AG20443 (cell line): ENCODE data around the gene RFX1.
"Not testable (repeated sequence)": the region's sequence is repeated elsewhere in the genome, so short reads cannot be mapped to it uniquely, and the experiment has no call there.

Source experiments
- DNase-seq: peaks from one replicate; pipeline ENCODE4 v3.0.0; 2012; ENCODE audit warnings: low spot score, mixed read lengths

Gene RFX1

DNA sequence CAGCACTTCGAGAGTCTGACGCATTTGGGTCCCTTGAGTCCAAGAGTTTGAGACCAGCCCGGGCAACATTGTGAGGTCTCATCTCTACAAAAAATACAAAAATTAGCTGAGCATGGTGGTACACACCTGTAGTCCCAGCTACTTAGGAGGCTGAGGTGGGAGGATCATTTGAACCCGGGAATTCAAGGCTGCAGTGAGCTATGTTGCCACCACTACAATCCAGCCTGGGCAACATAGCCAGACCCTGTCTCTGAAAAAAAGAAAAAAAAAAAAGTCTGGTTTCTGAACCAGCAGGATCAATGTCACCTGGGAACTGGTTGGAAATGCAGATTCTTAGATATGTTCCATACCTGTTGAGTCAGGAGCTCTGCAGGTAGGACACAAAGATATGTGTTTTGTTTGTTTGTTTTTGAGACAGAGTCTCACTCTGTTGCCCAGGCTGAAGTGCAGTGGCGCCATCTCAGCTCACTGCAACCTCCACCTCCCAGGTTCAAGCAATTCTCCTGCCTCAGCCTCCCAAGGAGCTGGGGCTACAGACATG, 20.6 kb upstream of the RFX1 start:
- not testable (repeated sequence) for DNase-seq

DNA sequence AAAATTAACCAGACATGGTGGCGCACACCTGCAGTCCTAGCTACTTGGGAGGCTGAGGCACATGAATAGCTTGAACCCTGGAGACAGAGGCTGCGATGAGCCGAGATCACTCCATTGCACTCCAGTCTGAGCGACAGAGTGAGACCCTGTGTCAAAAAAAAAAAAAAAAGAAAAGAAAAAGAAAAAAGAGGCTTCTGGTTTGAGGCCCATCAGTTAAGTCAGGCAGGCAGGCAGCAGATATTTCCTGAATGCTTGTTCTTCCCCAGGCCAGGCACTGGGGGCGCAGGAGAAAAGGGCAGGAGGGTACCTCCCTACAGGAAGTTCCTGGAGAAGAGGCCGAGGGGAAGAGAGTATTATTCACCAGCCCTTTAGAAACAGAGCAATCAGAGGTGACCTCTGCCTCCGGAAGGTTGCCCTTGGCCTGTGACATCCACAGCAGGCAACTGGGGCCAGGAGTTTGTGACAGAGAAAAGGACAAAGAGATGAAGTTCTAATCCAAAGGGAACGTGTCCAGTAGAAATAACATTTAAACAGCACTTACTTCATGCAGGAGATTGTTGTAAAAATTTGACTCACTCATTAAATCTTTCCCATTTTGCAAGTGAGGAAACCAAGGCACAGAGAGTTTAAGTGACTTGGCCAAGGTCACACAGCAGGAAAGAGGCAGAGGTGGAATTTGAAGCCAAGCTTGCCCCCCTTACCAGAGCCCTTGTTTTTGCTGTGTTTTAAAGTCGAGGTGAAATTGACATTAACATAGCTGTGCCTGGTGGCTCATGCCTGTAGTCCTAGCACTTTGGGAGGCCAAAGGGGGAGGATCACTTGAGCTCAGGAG, 17.5 kb upstream of the RFX1 start:
- peak; percentile 70 for DNase-seq

DNA sequence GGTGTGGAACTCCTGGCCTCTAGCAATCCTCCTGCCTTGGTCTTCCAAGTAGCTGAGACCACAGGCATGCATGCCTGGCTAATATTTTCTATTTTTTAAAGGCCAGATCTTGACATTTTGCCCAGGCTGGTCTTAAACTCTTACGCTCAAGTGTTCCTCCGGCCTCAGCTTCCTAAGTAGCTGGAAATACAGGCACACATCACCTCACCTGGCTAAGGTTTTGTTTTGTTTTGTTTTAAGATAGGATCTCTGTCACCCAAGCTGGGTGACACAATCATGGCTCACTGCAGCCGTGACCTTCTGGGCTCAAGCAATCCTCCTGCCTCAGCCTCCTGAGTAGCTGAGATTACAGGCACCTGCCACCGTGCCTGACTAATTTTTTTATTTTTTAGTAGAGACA, 16.3 kb upstream of the RFX1 start:
- DNase-seq: no peak

DNA sequence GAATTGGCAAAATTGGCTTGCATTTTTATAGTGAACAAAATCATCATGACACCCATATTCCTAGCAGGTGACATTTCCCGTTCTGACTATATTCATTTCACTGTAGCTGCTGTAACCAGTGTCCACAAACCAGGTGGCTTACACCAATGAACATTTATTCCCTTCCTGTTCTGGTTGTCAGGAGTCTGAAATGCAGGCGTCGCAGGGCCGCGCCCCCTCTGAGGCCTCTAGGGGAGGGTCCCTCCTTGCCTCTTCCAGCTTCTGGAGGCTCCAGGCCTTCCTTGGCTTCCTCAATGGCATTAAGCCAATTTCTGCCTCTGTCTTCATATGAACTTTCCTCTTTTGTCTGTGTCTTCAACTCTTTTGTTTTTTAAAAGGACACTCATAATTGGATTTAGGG, 15.4 kb upstream of the RFX1 start:
- no peak for DNase-seq

DNA sequence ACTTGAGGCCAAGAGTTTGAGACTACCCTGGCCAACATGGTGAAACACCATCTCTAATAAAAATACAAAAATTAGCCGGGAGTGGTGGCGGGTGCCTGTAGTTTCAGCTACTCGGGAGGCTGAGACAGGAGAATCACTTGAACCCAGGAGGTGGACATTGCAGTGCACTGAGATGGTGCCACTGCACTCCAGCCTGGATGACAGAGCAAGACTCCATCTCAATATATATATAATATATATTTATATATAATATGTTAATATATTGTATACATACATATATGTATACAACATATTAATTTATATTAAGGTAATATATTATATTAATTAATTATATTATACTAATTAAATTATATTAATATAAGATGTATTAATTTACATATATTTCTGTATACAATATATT, 13.6 kb upstream of the RFX1 start:
- not testable (repeated sequence) for DNase-seq

DNA sequence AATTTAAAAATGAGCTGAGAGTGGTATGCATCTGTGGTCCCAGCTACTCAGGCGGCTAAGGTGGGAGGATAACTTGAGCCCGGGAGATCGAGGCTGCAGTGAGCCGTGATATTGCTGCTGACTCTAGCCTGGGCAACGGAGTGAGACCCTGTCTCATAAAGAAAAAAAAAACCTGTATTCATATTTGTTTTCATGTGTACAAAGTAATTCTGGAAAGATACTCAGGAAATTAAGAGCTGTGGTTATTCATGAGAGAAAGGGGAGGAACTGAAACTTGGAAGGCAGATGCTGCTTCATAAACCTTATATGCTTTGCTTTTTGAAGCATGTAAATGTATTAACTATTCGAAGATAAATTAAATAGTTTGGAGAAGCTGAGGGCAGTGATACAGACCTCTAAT, 13.0 kb upstream of the RFX1 start:
- no peak for DNase-seq

DNA sequence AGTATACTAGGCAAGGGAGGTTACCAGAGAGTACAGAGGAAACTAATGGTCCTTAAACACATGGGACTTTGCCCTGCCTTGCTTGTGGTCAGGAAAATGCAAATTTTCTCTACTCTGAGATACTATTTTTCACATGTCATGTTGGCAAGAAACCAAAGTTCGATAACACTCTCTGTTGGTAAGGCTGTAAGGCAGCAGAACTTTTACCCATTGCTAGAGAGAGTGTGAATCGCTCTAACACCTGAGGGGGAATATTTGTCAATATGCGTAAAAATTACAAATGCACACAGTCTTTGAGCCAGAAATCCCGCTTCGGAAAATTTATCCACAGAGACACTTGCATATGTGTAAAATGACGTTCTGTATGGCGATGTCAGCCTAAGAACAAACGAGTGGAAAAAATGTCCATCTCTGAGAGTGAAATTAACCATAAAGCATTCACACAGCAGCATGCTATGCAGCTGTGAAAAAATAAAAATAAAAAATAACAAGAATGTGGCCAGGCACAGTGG, 9.5 kb upstream of the RFX1 start:
- no peak for DNase-seq

DNA sequence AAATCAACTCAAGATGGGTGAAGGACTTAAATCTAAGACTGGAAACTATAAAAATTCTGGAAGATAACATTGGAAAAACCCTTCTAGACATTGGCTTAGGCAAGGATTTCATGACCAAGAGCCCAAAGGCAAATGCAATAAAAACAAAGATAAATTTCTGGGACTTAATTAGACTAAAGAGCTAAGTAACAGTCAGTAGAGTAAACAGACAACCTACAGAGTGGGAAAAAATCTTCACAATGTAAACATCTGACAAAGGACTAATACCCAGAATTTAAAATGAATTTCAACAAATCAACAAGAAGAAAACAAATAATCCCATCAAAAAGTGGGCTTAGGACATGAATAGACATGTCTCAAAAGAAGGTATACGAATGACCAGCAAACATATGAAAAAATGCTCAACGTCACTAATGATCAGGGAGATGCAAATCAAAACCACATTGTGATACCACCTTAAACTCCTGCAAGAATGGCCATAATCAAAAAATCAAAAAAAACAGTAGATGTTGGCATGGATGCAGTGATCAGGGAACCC, 6.3 kb upstream of the RFX1 start:
- DNase-seq: no peak

DNA sequence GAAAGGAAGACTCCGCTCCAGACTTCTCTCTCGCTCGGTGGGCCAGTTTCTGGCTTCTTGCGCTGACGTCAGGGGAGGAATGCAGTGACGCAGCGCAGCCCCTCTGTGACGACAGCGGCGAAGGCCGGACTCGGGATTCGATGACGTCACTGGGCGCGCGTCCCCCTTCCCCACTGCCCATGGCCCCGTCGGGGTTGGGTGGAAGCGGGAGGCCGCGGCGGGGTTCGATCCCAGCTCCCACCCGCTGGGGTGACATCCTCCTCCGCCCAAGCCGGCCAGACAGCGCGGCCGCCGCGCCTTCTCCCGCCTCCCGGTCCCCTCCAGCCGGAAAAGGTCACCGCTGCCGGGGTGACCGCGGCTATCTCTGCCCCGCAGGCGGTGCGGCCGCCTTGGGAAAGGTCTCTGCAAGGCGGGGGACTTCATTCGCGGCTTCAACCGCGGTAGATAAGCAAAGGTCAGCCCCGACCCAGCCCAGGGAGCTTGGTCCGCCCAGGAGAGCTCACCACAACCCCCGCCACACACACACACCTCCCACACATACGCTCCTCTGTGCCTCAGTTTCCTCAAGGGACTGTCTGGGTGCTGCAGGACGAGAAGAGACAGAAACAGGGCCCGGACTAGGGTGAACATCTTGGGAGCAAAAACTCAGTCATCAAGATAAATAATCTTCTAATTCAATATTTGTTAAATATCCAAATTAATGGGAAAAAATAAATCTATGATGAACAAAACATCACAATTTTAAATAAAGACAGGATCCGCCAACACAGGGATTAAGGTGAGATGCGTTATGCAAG, 844 bp upstream of the RFX1 start:
- peak; percentile 83 for DNase-seq

DNA sequence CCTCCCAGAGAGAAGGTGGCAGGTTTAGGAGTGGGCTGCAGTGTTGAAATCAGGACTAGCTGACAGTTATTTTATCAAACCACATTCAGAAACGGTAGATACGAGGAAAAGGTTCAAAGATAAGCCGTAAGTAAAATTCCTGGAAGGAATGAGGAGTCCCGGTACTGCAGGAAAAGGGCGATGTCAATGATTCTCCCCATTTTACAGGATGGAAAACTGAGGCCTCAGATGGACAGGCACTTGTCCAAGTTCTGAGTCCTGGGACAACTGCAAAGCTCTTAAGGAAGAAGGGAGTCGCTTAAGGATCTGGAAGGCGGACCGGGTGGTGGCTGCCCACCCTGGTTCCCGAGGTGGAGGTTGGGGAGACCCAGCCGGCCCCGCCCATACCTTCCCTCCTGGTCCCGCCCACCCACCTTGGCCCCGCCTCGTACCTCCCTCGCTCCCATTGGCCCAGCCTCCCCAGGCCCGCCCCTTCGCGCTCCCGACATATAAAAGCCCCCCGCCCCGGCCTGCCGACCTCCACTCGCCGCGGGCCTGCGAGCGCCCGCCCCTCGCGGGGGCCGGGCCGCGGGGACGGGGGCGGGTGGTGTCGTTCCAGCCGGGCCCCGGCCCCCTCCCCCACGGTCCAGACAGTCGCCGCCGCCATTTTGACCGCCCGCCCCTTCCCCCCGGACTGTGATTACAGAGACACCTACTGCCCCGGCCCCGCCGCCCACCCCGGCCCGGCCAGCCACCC, 603 bp downstream of the RFX1 start:
- peak; percentile 89 for DNase-seq

DNA sequence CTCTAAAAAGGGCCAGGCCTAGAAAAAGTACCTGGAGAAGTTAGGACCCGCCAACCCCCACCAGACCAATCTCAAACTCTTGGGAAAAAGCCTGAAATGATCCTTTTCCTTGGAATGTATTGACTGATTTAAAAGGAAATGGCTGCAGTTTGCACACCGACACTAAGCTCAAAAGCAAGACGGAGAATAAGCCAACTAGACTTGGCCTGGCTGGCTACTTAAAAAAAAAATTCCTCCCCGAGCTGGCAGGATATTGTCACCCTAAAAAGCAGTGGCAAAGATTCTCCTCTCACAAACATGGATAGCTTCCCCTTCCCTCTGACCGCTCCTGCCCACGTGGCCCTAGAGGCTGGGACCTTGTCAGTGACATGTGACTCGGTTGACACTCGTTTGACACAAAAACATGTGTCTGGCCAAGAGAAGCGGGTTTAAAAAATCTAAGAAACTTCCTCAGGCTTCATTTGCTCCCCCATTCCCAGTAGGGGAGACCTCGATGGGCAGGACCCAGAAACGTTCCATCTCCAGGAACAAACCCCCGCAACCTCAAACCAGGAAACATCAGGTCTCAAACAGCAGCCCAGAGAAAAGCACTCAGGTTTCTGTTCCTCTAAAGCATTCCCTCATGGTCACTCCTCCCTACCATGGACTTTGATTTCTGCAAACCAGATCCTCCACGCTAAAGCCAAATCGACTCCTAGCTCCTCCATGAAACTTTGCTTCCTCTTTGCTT, 1.3 kb downstream of the RFX1 start:
- DNase-seq: peak; percentile 34

DNA sequence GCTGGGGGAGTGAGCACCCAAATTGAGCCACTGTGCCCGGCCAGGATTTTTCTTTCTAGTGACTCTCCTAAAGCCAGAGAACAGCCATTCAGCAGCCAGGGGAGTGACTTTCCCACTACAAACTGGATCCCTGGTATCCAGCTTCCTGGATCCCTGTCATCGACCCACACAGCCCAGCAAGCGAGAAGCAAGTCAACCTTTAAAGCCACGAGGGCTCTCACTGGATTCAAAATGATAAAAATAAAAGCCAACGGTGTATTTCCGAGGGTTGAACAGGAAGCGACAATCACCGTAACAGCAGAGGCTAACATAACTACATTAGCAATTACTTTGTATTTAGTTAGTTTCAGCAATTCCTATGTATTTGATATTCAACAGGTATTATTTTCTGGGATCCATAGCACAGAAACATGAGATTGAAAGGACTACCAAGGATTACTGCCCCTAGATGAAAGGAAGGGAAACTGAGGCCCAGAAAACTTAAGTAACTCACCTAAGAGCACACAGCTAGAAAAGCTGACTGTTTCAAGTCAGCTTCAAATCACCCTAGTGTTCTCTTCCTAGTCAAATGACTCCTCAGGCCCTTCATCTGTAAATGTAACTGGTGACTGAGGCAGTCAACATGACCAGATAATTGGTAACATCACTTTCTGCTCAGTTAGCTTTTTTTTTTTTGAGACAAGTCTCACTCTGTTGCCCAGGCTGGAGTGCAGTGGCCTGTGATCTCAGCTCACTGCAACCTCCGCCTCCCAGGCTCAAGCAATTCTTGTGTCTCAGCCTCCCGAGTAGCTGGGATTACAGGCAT, 2.7 kb downstream of the RFX1 start:
- peak; percentile 12 for DNase-seq

DNA sequence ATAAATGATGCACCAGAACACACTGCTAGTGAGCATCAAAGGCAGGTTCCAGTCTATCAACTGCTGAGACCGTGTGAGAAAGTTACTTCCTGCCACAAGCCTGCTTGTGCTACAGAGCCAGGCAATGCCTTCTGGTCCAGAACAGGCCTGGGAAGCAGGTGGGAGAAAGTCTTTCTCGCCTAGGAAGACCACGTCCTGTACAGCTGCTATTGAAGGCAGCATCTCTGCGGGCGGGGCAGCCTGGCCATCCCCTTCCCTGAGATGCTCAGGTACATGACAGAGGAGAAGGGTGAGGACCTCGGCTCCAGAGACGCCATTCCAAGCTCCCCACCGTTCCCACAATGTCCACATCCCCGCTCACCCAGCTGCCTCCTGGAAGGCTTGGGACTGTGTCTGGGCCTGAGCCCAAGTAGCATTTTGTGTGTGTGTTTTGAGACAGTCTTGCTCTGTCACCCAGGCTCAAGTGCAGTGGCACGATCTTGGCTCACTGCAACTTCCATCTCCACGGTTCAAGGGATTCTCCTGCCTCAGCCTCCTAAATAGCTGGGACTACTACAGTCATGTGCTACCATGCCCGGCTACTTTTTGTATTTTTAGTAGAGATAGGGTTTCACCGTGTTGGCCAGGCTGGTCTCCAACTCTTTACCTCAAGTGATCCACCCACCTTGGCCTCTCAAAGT, 3.4 kb downstream of the RFX1 start:
- no peak for DNase-seq

DNA sequence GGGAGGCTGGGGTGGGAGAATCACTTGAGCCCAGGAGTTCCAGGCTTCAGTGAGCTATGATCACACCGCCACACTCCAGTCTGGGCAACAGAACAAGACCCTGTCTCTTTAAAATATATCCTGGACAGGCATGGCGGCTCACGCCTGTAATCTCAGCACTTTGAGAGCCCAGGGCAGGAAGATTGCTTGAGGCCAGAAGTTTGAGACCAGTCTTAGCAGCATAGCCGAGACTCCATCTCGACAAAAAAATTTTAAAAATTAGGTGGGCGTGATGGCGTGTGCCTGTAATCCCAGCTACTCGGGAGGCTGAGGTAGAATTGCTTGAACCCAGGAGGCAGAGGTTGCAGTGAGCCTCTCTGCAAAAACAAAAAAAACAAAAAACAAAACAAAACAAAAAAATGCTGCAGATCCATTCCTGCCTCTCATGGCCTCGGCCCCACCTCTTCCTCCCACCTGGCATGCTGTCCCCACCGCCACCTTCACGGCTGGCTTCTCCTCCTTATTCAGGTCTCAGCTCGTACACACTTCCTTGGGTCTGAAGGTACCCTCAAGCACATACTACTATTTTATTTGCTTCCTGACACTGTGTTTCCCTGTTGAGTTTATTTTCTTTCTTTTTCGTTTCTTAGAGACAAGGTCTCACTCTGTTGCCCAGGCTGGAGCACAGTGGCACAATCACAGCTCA, 5.3 kb downstream of the RFX1 start:
- no peak for DNase-seq

DNA sequence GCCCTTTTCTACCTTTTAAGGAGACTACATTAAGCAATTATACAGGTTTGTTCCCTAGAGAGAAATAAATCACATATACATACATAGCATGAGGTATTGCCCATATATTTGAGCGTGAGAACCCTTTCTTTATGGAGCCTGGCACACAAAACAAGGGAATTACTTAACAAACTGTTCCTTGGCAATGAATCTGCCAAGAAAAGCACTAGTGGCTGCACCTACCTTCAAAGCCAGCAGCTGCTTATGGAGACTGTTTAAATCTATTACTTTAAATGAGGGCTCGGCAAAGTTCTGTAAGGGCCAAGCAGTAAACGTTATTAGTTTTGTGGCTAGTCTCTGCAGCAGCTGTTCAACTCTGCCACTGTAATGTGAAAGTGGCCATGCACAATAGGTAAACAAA, 7.0 kb downstream of the RFX1 start:
- DNase-seq: no peak

DNA sequence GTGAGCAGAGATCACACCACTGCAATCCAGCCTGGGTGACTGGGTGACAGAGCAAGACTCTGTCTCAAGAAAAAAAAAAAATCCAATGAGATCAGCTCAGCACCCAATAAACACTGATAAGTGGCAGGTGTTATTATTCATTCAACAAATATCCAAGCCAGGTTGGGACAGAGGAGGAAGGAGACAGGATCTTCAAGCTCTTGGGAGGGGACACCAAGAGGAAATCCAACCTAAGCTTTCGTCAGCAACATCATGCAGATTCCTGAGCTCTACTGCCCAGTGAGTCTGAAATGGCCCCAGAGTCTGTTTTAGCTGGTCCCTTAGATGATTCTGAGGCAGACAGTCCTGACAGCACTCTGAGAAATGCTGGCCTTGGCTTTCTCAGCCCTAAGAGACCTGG, 7.7 kb downstream of the RFX1 start:
- DNase-seq: no peak

DNA sequence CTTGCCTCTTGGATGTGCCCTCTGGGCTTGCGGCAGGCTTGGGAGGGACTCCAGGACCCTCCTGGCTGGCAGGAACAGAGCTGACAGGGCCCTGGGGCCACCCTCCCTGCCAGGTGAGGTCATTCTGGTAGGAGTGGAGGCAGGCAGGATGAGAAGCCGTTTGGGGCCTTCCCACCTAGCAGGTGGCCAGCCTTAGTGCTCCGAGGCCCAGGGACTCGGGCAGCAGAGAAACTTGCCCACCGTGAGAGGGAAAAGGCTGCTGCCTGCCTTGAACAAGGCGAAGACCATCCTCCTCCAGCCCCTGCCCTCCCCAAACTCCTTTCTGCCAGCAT, 8.5 kb downstream of the RFX1 start:
- DNase-seq: peak; percentile 2

DNA sequence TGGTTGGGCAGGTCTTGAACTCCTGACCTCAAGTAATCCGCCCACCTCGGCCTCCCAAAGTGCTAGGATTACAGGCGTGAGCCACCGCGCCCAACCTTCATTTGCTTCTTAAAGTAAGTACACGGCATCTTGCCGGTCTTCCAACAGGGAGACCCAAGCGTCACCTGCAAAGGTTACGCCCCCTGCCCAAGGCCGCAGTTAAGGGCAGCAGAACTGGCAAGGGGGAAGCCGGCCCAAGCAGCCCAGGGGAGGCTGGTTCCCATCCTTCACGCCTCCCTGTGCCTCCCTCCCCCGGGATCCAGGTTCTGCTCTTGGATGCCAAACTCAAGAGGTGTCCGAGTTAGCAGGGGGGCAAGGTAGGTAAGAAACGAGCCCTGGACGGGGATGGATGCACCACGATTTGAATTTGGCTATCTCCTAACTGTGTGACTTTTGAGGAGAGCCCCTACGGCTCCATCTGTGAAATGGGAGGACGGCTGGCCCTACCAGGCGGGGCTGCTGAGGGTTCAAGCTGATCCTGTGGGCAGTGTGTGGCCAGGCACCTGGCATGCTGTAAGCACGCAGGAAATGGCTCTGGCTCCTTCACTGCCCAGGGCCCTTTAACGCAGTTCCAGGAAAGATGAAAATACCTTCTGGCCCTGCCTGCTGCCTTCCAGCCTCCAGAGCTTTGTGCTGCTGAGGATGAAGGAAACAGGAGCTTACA, 9.0 kb downstream of the RFX1 start:
- DNase-seq: peak; percentile 1
